Type B pancreatic cell (in vitro differentiated cells): ENCODE measurements around the gene INKA1. TPM values are rescaled to one million over a fixed set of nuclear protein-coding genes. Genes with fewer than 3 reads are reported as not detected.

Experiments used
- DNase-seq: peaks from one replicate; pipeline ENCODE4 v3.0.0; 2021; ENCODE audit warnings: mixed read lengths; ENCODE audit not compliant: unreplicated experiment; ENCODE audit errors: extremely low spot score
- H3K27ac Mint-ChIP-seq: 2 replicates; pipeline ENCODE4 v1.8.0; 2021; ENCODE audit warnings: mild to moderate bottlenecking, mixed read lengths
- H3K27me3 Mint-ChIP-seq: 2 replicates; pipeline ENCODE4 v1.8.0; 2021; ENCODE audit warnings: mixed read lengths
- H3K36me3 Mint-ChIP-seq: 2 replicates; pipeline ENCODE4 v1.8.0; 2021; ENCODE audit warnings: mixed read lengths
- H3K4me1 Mint-ChIP-seq: one replicate; pipeline ENCODE4 v1.8.0; 2021; ENCODE audit warnings: mixed read lengths; ENCODE audit not compliant: unreplicated experiment
- H3K4me3 Mint-ChIP-seq: 2 replicates; pipeline ENCODE4 v1.8.0; 2021; ENCODE audit warnings: mild to moderate bottlenecking, mixed read lengths
- H3K9me3 Mint-ChIP-seq: 2 replicates; pipeline ENCODE4 v1.8.0; 2021; ENCODE audit warnings: mixed read lengths
- CTCF ChIP-seq: fragments of 200-600 bp; sonication (generic); conservative IDR thresholded peaks from 2 replicates; pipeline ENCODE4 v1.5.0; 2021; ENCODE audit warnings: antibody characterized with exemption, mild to moderate bottlenecking
- microRNA-seq: library from miRNA; unstranded; fragments of <30 nt; microRNA quantifications from one replicate; pipeline ENCODE4, GENCODE V29; 2020
- total RNA-seq: library from RNA; stranded (reverse); gene quantifications from 2 replicates; pipeline ENCODE4 v1.2.1, GENCODE V29; 2021; ENCODE audit warnings: low replicate concordance

Gene INKA1
- total RNA-seq, 1 donor from 2014 or later = 6.7 TPM

- no peak for TF ChIP-seq CTCF
- no peaks in the 10 kb centered on the region for H3K9me3 Mint-ChIP-seq
- no peak overlapping the region for H3K27ac Mint-ChIP-seq
- H3K36me3 Mint-ChIP-seq = peaks cover 7% of the 10 kb centered on the region
- H3K4me3 Mint-ChIP-seq = no peak overlapping the region
- peaks cover 13% of the 10 kb centered on the region for H3K4me1 Mint-ChIP-seq
- H3K27me3 Mint-ChIP-seq = no peaks in the 10 kb centered on the region
- DNase-seq = no peak
Measured at GRCh38 chr3:49841806-49842205, 38.7 kb downstream of the INKA1 start.

- no peaks in the 10 kb centered on the region for H3K27me3 Mint-ChIP-seq
- no peak overlapping the region for H3K27ac Mint-ChIP-seq
- no peak overlapping the region for H3K4me3 Mint-ChIP-seq
- peaks cover 3% of the 10 kb centered on the region for H3K36me3 Mint-ChIP-seq
- H3K4me1 Mint-ChIP-seq = peaks cover 13% of the 10 kb centered on the region
- no peak for TF ChIP-seq CTCF
- no peak for DNase-seq
- no peaks in the 10 kb centered on the region for H3K9me3 Mint-ChIP-seq
Measured at GRCh38 chr3:49842843-49843517, 39.9 kb downstream of the INKA1 start.

- no peak for DNase-seq
- H3K4me3 Mint-ChIP-seq = no peak overlapping the region
- H3K36me3 Mint-ChIP-seq = no peaks in the 10 kb centered on the region
- no peaks in the 10 kb centered on the region for H3K27me3 Mint-ChIP-seq
- TF ChIP-seq CTCF = no peak
- no peak overlapping the region for H3K27ac Mint-ChIP-seq
- peaks cover 6% of the 10 kb centered on the region for H3K4me1 Mint-ChIP-seq
- no peaks in the 10 kb centered on the region for H3K9me3 Mint-ChIP-seq
Measured at GRCh38 chr3:49844464-49845183, 41.6 kb downstream of the INKA1 start.

- no peak for TF ChIP-seq CTCF
- Mint-ChIP-seq H3K9me3 (no peaks in the 10 kb centered on the region), H3K36me3 (no peaks in the 10 kb centered on the region), H3K27ac (no peak overlapping the region), H3K4me1 (peaks cover 6% of the 10 kb centered on the region), H3K4me3 (no peak overlapping the region), H3K27me3 (no peaks in the 10 kb centered on the region)
- DNase-seq = no peak
Measured at GRCh38 chr3:49845694-49846093, 42.6 kb downstream of the INKA1 start.

Small RNA genes lying within 50 kb of the gene (microRNA-seq; reads per million reads assigned to microRNA genes)
- not detected for gene MIR5193

Other genes with a start within 250 kb of the INKA1 start
- 3.9 and 4.0 TPM in 2 replicates for gene BSN, start 248.8 kb upstream of the INKA1 start, total RNA-seq
- 141 and 145 TPM in 2 replicates for gene APEH, start 128.9 kb upstream of the INKA1 start, total RNA-seq
- 25.7 and 50.7 TPM in 2 replicates for gene MST1, start 113.8 kb upstream of the INKA1 start, total RNA-seq
- 47.2 and 49.9 TPM in 2 replicates for gene RNF123, start 113.7 kb upstream of the INKA1 start, total RNA-seq
- 0.36 TPM in 1 of 2 replicates, not detected in the other for gene AMIGO3, start 83.6 kb upstream of the INKA1 start, total RNA-seq
- gene GMPPB, start 79.3 kb upstream of the INKA1 start, total RNA-seq = 41.9 and 50.4 TPM in 2 replicates
- 40.3 and 42.5 TPM in 2 replicates for gene IP6K1, start 16.7 kb upstream of the INKA1 start, total RNA-seq
- gene CDHR4, start 3.4 kb upstream of the INKA1 start, total RNA-seq = 0.29 TPM in 1 of 2 replicates, not detected in the other
- gene UBA7, start 10.7 kb downstream of the INKA1 start, total RNA-seq = 4.6 and 8.2 TPM in 2 replicates
- 7.5 and 23.0 TPM in 2 replicates for gene TRAIP, start 53.3 kb downstream of the INKA1 start, total RNA-seq
- gene CAMKV, start 66.6 kb downstream of the INKA1 start, total RNA-seq = 1.6 and 10.6 TPM in 2 replicates
- gene MST1R, start 100.6 kb downstream of the INKA1 start, total RNA-seq = 3.0 and 5.3 TPM in 2 replicates
- gene MON1A, start 126.5 kb downstream of the INKA1 start, total RNA-seq = 8.8 and 9.2 TPM in 2 replicates
- gene RBM6, start 136.9 kb downstream of the INKA1 start, total RNA-seq = 96.0 and 109 TPM in 2 replicates